GM21367 (cell line): ENCODE results near the gene PM20D2.
"Not testable (repeated sequence)": the region's sequence is repeated elsewhere in the genome, so short reads cannot be mapped to it uniquely, and the experiment has no call there.

ENCODE experiments used
- ATAC-seq: cut with Tn5 transposase; IDR thresholded peaks from one replicate; pipeline ENCODE4 v1.9.1; 2021; ENCODE audit not compliant: unreplicated experiment

PM20D2 gene, protein sequence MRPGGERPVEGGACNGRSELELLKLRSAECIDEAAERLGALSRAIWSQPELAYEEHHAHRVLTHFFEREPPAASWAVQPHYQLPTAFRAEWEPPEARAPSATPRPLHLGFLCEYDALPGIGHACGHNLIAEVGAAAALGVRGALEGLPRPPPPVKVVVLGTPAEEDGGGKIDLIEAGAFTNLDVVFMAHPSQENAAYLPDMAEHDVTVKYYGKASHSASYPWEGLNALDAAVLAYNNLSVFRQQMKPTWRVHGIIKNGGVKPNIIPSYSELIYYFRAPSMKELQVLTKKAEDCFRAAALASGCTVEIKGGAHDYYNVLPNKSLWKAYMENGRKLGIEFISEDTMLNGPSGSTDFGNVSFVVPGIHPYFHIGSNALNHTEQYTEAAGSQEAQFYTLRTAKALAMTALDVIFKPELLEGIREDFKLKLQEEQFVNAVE

DNA sequence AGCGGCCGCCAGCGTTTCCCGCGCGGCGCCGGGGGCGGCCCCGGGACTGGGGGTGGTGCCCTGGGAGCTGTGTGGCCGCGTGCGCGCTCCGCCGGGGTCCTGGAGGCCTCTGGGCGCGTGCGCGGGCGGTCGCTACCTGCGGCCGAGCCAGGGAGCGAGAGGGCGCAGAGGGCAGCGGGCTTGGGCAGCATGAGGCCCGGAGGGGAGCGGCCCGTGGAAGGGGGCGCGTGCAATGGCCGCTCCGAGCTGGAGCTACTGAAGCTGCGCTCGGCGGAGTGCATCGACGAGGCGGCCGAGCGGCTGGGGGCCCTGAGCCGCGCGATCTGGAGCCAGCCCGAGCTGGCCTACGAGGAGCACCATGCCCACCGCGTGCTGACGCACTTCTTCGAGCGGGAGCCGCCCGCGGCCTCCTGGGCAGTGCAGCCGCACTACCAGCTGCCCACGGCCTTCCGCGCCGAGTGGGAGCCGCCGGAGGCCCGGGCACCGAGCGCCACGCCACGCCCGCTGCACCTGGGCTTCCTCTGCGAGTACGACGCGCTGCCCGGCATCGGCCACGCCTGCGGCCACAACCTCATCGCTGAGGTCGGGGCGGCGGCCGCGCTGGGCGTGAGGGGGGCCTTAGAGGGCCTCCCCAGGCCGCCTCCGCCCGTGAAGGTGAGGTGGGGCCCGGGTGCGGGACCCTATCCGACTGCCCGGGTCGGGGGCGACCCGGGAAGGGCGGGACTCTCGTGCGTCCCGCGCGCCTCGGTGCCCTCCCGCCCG, at the start of gene PM20D2:
Gene PM20D2 (plus strand): TSS at position 100 of the 762 bp plus-strand sequence. CDS start 90 bp downstream, at position 190.
- peak; percentile 62 for ATAC-seq

DNA sequence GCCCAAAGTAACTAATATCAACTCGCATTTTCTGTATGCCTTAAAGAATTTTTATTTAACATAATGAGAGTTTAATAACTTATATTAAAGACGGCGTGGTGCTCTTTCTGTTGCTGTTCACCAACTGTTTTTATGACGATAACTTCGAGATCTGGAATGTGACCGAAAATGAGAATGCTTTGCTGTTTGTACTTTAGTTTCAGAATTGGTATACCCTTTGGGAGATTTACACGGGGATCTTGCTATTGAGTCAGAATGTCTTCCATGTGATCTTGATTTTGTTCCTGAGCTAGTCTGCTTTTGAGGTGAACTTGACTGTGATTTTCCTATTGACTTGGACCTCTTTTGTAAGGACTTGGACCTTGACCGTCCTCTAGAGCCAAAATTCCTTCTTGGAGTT, 47.4 kb upstream of the PM20D2 start:
- ATAC-seq: no peak

DNA sequence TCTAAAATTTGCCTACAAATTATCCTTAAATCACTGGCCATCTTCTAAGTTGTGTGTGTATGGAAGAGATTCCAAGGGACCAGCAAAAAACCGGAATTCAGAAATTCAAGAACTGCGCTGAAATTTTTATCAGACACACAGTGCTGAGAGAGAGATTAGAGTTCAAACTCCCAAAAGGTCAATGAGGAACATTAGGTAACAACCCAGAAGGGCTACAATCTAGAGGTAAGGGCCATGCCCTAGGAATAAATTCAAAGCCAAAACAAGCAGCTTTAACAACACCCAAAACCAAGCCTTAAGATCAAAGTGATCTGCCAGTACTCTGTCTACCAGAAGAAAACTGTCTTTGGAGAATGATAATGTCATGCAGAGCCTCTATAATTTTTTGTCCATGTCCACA, 45.7 kb upstream of the PM20D2 start:
- no peak for ATAC-seq

DNA sequence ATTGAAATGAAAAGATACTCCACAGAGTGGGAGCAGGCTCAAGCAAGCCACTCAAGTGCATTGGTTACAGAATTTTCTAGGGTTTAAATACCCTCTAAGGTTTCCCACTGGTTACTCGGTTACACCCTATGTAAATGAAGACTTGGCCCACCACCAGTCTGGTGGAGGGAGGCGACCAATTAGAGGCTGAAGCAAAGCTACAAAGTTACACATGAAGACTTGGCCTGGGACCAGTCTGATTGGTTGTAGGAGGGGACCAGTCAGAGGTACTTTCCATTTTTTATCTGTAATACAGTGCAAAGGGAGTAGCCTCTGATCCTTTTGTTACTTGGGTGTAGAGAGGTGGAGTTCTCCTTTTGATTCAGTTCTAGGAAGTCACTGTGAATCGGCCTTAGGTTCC, 35.6 kb upstream of the PM20D2 start:
- no peak for ATAC-seq

DNA sequence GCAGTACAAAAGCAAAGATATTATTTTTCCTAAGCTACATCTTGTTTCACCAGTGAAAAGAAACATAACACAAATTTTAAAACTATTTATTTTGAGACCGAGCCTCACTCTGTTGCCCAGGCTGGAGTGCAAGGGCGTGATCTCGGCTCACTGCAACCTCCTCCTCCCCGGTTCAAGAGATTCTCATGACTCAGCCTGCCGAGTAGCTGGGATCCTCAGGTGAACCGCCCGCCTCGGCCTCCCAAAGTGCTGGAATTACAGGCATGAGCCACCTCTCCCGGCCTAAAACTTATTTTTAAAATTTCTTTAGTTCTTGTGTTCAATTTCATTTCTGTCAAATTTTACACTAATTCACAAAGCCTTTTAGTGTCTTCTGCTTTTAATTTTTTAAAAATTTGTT, 33.9 kb upstream of the PM20D2 start:
- ATAC-seq: no peak

DNA sequence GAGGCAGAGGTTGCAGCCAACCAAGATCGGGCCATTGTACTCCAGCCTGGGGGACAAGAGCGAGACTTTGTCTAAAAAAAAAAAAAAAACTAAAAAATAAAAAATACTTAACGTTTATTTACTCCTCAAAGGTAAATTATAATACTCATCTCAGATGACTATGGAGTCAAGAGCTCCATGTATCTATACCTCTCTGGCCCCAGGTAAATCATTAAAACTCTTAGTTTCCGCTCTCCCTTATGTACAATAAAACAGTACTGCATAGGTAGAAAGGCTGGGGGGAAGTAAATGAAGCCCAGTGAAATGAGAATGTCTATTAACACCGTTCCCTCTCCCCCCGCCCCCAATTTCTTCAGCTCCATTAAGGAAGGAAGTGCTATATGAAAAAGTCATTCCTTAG, 29.2 kb upstream of the PM20D2 start:
- no peak for ATAC-seq

DNA sequence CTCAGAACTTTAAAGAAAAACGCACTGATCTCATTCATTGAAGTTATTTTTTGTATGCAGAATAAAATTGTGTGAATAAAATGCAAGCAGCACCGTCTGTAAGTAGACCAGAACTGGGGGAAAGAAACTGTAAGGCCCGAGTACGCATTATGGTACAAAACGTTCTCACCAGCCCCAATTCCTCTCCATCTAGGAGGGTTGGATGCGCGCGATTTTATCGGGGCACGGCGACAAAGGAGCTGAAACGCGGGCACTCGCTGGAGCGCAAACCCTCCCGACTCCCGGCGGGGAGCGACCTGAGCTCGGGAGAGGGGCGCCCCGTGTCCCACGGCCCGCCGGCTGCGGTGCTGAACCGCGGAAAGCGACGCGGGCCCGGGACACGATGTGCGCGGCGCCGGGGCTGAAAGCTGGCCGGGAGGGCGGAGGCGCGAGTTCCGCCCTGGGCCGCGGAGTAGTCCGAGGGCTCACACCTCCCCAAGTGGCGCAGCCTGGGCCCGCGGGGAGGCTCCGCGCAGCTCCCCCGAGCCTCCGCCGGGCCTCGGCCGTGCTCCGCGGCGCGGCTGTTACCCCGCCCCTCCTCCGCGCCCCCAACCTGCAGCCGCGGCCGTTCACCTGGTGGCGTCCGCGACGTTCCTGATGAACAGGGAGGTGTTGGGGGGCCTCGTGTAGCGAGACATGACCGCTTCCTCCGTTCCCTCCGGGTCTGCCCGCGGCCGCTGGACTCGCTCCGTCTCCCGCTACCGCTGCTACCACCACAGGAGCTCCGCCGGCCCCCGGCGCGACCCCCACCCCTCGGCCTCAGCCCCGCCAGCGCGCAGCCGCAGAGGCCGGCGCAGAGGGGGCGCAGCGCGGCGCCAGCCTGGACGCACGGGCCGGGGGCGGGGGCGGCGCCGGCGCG, 28.4 kb upstream of the PM20D2 start, which contains the start of gene SRSF12:
Gene SRSF12 (minus strand): TSS at position 861 of the 898 bp plus-strand sequence. CDS start 184 bp downstream, at position 677.
- peak; percentile 86 for ATAC-seq

DNA sequence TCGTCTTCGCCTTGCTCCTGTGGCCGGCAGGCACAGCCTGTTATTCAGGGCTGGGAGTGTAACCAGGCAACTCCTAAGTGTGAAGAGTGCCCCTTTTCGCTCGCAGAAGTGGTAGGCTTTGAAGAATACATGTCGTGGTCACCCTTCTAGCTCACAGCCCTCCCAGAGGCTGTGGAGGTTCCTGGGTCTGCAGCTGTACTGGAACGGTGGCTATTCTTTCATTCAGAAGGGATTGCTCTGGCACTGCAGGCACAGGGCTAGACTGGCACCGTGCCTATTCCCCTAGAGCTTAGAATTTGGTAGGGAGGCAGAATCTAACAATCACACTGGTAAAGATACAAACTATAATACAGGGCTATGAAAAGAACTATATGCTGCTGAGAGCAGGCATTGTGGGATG, 26.9 kb upstream of the PM20D2 start:
- ATAC-seq: no peak

DNA sequence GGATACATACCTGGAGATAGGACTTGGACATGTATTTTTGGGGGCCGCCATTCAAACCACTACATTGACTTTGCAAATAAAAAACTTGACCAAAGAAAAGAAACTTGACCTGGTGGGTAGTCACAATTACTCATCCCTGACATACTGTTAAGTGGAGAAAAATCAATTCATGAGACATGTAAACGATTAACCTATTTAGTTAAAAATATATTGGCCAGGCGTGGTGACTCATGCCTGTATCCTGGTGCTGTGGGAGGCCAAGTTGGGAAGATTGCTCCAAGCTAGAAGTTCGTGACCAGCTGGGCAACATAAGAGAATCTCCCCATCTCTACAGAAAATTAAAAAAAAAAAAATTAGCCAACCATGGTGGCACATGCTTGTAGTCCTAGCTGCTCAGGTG, 25.5 kb upstream of the PM20D2 start:
- ATAC-seq: no peak

DNA sequence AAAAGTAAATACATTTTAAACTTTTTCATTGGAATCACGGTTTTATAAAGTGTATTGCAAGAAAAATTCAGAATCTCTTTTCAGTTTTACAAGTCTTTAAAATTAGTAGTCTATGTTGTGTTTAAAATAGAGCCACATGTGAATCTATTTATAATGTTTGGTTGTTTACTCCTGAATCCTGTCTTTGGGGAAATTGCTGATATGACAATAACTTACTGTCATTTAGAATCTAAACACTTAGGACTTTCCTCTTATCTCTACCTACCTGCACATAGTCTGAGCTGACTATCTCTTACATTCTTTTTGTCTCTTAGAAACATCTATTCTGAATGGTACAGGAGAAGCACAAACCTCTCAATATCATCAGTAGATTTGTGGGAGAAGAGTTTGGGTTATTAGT, 23.9 kb upstream of the PM20D2 start:
- no peak for ATAC-seq

DNA sequence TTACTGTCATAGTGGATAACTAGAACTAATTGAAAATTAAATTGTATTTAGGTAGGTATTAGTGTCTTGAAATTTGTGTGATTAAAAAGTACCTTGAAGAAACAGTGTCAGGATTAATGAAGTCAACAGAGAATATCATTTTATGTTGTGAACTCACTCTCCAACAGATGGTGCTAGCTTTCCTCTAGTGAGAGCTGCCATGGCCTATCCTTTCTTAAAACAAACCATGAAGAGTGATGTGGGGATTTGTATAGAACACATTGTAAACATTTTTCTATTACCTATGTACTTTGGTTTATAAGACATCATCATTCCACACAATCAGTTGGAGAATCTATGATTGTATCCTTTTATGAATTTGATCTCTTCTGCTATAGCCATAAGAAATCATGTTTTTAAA, 23.2 kb upstream of the PM20D2 start:
- ATAC-seq: peak; percentile 60

DNA sequence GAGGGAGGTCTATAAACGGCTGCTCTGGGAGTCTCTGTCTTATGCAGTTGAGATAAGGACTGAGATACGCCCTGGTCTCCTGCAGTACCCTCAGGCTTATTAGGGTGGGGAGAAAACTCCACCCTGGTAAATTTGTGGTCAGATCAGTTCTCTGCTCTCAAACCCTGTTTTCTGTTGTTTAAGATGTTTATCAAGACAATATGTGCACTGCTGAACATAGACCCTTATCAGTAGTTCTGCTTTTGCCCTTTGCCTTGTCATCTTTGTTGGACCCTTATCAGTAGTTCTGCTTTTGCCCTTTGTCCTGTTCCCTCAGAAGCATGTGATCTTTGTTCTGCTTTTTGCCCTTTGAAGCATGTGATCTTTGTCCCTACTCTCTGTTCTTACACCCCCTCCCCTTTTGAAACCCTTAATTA, 17.6 kb upstream of the PM20D2 start:
- ATAC-seq: not testable (repeated sequence)

DNA sequence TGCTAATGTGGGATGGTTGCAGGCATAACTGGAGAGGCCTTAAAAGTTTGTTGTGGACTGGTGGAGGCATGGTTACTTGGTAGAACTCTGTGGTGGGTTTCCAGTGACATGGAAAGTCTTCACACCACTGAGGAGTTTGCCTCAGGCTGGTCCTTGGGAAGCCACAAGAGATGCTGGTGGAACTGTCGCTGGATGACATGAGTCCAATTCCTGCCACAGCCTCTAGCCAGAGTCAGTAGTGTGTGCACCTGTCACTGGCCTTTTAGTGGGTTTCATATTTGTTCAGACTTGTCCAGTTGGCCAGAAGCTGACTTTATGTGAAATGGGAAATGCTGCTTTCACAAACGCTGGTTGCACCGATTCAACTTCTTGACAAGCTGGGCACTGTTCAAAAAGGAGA, 14.3 kb upstream of the PM20D2 start:
- ATAC-seq: no peak

DNA sequence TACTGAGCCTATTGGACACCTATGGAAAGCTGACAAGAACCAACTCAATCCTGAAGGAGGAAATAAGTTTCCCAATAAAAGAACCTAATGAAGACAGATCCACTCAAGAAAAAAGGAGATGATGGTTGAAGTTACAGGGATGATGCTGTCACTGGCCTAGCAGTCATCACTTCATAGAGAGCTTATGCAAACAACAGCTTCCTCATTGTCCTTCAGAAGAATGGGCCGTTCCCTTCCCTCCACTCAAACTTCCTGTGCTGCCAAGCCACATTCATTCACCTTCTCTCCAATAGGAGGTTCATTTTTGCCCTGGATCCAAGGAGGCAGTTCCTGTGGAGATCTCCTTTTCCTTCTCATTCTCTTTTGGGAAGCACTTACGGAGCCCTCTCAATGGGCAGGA, 13.8 kb upstream of the PM20D2 start:
- no peak for ATAC-seq

DNA sequence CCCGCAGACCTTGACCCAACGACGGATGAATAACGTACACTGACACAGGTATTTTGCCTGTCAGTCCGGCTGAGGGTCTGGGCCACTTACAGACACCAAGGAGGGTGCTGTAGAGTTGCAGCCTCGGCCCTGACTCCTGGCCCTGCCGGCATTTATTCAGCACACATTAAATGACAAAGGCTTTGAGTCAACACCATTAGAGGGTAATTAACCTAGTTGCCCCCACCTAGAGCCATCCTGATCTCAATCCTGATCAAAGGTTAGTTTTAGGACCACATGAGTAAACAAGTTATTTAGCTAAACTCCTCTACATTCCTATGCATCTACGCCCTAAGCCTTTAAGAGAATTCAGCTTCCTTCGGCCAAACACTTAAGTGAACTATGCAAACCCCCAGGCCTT, 11.9 kb upstream of the PM20D2 start:
- ATAC-seq: no peak

DNA sequence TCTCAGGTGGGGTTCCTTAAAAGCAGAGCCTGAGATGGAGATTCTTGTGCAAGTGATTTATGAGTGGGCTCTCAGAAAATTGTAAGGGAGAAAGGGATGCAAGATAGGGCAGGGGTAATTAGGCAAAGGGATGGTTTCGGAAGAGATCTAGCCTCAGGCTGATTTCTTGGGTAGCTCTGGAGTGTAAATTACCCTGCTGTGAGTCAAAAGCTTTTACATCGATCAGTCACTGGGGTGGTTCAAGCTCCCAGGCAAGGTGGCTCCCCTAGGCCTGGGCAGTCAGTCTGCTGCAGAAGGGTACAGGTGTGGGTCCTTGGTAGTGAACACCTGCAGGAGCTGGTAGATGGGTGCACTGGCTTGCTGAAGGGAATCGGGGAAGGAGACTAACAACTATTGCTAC, 11.1 kb upstream of the PM20D2 start:
- ATAC-seq: no peak

DNA sequence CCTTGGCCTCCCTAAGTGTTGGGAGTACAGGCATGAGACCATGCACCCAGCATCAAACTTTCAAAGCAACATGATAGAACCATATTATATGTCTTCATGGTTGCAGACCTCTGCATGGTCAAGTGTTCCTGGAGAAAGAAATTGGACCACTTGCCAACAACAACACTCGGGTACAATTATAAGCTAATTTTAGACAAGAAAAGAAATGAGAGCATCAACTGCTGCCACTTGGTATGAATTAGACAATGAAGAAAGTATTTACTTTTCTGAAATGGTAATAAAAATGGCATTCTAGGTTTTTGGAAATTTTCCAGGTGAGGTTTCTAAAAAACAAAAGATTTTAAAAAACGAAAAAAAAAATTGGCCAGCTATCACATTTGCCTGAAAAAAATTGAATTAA, 7.7 kb upstream of the PM20D2 start:
- ATAC-seq: no peak

DNA sequence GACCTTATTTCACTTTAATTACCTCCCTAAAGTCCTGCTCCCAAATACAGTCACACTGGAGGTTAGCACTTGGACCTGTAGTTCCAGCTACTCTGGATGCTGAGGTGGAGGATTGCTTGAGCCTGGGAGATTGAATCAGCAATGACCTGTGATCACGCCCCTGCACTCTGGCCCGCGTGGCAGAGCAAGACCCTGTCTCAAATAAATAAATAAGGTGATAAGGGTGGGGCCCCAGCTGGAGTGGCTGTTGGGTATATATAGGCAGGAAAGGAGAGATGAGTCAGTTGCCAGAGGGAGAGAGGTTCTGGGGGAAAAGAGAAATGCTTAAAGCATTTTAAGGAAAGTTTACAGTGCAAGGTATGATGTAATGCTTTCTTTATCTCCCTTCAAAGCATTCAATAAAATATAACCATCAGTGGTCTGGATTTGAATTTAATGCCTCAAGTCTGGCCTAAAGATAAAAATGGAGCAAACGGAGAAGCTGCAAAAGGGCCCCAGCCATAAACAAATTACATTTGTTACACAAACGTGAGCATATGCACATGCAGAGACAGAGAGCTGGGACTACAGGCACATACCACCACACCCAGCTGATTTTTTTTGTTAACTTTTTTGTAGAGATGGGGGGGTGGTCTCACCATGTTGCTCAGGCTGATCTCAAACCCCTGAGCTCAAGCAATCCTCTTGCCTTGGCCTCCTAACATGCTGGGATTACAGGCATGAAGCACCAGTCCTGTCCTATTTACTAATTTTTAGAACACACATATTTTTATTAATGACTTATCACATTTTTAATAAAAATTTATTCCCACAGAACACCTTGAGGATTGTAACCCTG, 6.1 kb upstream of the PM20D2 start:
- ATAC-seq: no peak

DNA sequence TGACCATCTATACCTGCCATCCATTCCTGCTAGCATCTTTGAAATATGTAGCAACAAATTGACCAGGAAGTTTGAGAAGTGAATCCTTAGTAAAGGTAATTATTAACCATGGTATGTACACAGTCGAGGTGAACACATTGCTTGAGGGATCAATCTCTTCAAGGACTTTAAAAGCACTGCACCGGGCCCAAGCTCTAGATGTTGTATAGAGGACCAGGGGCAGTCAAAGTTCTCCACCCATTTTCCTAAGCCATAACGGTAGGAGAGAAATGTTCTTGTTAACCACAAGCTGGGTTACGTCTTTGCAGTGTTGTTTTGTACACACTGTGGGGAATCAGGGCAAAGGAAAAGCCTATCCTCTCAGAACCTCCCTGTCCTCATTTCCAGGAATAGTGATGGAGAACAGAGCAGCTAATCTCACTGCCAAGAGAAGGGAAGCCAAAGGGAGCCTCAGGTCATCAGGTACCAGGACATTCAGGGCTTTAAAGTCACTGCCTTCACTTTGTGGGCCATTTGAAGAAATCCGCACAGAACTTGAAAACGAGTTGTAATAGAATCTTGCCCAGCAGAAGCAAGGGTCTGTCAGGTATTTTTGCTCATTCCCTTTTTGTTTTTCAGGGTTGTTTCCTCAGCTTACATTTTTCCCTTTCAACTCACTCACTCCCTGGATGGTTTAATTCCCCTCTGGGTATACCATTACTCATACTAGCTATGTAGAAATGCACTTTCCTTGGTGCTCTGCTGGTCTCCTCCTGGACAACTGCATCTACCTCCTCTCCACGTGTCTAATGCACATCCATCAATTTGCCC, 5.3 kb upstream of the PM20D2 start:
- no peak for ATAC-seq
